Measurements from ENCODE around the gene DIP2B. TPM values are rescaled to one million over a fixed set of nuclear protein-coding genes. Genes with fewer than 3 reads are reported as not detected.

The DIP2B gene
- polyA plus RNA-seq, 1 donor from 2014 or later, result 44.0 TPM

DNA sequence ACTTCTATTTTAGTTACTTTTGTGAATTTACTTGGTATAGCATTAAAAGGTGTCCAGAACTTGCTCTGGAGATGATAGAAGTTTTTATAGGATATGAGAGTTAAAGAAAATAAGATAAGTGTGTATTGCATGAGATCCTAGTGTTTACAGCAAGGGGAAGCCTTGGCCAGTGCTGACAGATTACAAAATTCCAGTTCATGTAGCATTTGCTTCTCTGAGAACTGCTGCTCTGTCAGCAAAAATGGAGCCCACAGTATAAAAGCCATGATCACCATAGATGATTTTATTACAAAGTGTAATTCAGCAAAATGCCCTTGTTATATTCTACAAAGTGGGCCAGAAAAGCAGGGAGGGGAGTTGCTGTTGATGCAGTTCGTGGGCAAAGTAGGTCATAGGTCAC is 219.1 kb downstream of the DIP2B start:
- no peaks in the 10 kb centered on the region for H3F3A ChIP-seq (ENCODE audit: insufficient read depth, low read length, poor library complexity, severe bottlenecking)
- peaks cover 9% of the 10 kb centered on the region for H3K36me3 ChIP-seq (ENCODE audit: insufficient read depth, low read length)
- H3K27ac ChIP-seq (ENCODE audit: low read length), result no peak overlapping the region
- H2AFZ ChIP-seq (ENCODE audit: low read depth, low read length), result no peak overlapping the region
- no peaks in the 10 kb centered on the region for H3K9me3 ChIP-seq (ENCODE audit: low read length)
- no peak for TF ChIP-seq MXI1 (conservative IDR thresholded peaks at IDR 0.05; ENCODE audit: poor library complexity, severe bottlenecking)
- no peak for TF ChIP-seq SMC3 (conservative IDR thresholded peaks at IDR 0.05; ENCODE audit: poor library complexity)
- no peak for TF ChIP-seq EP300 (conservative IDR thresholded peaks at IDR 0.05; ENCODE audit: poor library complexity, severe bottlenecking)
- TF ChIP-seq POLR2AphosphoS5 (IDR thresholded peaks at IDR 0.05), result no peak
- TF ChIP-seq, protein P1, sequence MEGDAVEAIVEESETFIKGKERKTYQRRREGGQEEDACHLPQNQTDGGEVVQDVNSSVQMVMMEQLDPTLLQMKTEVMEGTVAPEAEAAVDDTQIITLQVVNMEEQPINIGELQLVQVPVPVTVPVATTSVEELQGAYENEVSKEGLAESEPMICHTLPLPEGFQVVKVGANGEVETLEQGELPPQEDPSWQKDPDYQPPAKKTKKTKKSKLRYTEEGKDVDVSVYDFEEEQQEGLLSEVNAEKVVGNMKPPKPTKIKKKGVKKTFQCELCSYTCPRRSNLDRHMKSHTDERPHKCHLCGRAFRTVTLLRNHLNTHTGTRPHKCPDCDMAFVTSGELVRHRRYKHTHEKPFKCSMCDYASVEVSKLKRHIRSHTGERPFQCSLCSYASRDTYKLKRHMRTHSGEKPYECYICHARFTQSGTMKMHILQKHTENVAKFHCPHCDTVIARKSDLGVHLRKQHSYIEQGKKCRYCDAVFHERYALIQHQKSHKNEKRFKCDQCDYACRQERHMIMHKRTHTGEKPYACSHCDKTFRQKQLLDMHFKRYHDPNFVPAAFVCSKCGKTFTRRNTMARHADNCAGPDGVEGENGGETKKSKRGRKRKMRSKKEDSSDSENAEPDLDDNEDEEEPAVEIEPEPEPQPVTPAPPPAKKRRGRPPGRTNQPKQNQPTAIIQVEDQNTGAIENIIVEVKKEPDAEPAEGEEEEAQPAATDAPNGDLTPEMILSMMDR (IDR thresholded peaks at IDR 0.05; ENCODE audit: poor library complexity, severe bottlenecking), result no peak
- TF ChIP-seq TAF1 (IDR thresholded peaks at IDR 0.05; ENCODE audit: low read depth), result no peak
- no peak for TF ChIP-seq RAD21 (conservative IDR thresholded peaks at IDR 0.05)
- no peak for TF ChIP-seq EZH2 (IDR thresholded peaks at IDR 0.05; ENCODE audit: borderline replicate concordance, insufficient read depth, low read length, poor library complexity, severe bottlenecking)
- no peak for TF ChIP-seq REST (IDR thresholded peaks at IDR 0.05; ENCODE audit: borderline replicate concordance)
- no peaks in the 10 kb centered on the region for H4K20me1 ChIP-seq (ENCODE audit: insufficient read depth)
- no peaks in the 10 kb centered on the region for H3K27me3 ChIP-seq (ENCODE audit: insufficient read depth, low read depth, low read length)
- H3K79me2 ChIP-seq (replicated peaks; ENCODE audit: insufficient read depth, low read length), result no peaks in the 10 kb centered on the region
- H3K9me2 ChIP-seq (ENCODE audit: insufficient read depth, low read length), result peaks cover 4% of the 10 kb centered on the region
- H3K4me2 ChIP-seq (ENCODE audit: low read length), result no peak overlapping the region
- H3K9ac ChIP-seq (ENCODE audit: low read length), result no peak overlapping the region
- H3K4me3 ChIP-seq (ENCODE audit: low read length), result no peak overlapping the region

GRCh38 chr12:50725011-50725942 is 220.5 kb downstream of the DIP2B start:
- H2AFZ ChIP-seq (ENCODE audit: low read depth, low read length), result no peak overlapping the region
- no peaks in the 10 kb centered on the region for H3F3A ChIP-seq (ENCODE audit: insufficient read depth, low read length, poor library complexity, severe bottlenecking)
- no peaks in the 10 kb centered on the region for H3K9me3 ChIP-seq (ENCODE audit: low read length)
- no peaks in the 10 kb centered on the region for H3K27me3 ChIP-seq (ENCODE audit: insufficient read depth, low read depth, low read length)
- H4K20me1 ChIP-seq (ENCODE audit: insufficient read depth), result no peaks in the 10 kb centered on the region
- H3K79me2 ChIP-seq (replicated peaks; ENCODE audit: insufficient read depth, low read length), result no peaks in the 10 kb centered on the region
- H3K9me2 ChIP-seq (ENCODE audit: insufficient read depth, low read length), result peaks cover 4% of the 10 kb centered on the region
- H3K36me3 ChIP-seq (ENCODE audit: insufficient read depth, low read length), result peaks cover 4% of the 10 kb centered on the region
- H3K4me2 ChIP-seq (ENCODE audit: low read length), result no peak overlapping the region
- no peak overlapping the region for H3K27ac ChIP-seq (ENCODE audit: low read length)
- no peak overlapping the region for H3K4me3 ChIP-seq (ENCODE audit: low read length)
- no peak overlapping the region for H3K9ac ChIP-seq (ENCODE audit: low read length)
- TF ChIP-seq EZH2 (IDR thresholded peaks at IDR 0.05; ENCODE audit: borderline replicate concordance, insufficient read depth, low read length, poor library complexity, severe bottlenecking) (no peak), REST (IDR thresholded peaks at IDR 0.05; ENCODE audit: borderline replicate concordance) (no peak), TAF1 (IDR thresholded peaks at IDR 0.05; ENCODE audit: low read depth) (no peak), POLR2AphosphoS5 (IDR thresholded peaks at IDR 0.05) (no peak), SMC3 (conservative IDR thresholded peaks at IDR 0.05; ENCODE audit: poor library complexity) (no peak), RAD21 (conservative IDR thresholded peaks at IDR 0.05) (no peak), MXI1 (conservative IDR thresholded peaks at IDR 0.05; ENCODE audit: poor library complexity, severe bottlenecking) (no peak)
- TF ChIP-seq, protein P1 (IDR thresholded peaks at IDR 0.05; ENCODE audit: poor library complexity, severe bottlenecking), result no peak

Measured in neural cell (in vitro differentiated cells).